GM12865 (cell line): ENCODE results near the gene RB1.
A peak's percentile ranks its signal among the peaks of the same experiment; 100 is the strongest.

Source experiments
- DNase-seq: peaks from one replicate; pipeline ENCODE4 v3.0.0; 2010; ENCODE audit warnings: low read depth
- H3K4me3 ChIP-seq: 2 replicates; pipeline ENCODE4 v1.5.1; 2011; ENCODE audit warnings: mild to moderate bottlenecking, low read depth, low read length, control low read depth
- CTCF ChIP-seq: IDR thresholded peaks from 2 replicates; pipeline ENCODE4 v1.5.1; 2011; ENCODE audit warnings: low read length, control low read depth, low read depth, inconsistent platforms; ENCODE audit not compliant: insufficient read depth; ENCODE audit errors: missing control alignments

The RB1 gene

GRCh38 chr13:48494874-48495273 is 191.3 kb downstream of the RB1 start:
- DNase-seq: no peak
- no peak for TF ChIP-seq CTCF
- H3K4me3 ChIP-seq: no peak overlapping the region

GRCh38 chr13:48496271-48497161 is 193.0 kb downstream of the RB1 start:
- DNase-seq: no peak

GRCh38 chr13:48497669-48498068 is 194.1 kb downstream of the RB1 start:
- no peak for DNase-seq
- no peak overlapping the region for H3K4me3 ChIP-seq
- no peak for TF ChIP-seq CTCF

More at GRCh38 chr13:48496271-48497161, 193.0 kb downstream of the RB1 start:
- no peak for TF ChIP-seq CTCF
- no peak overlapping the region for H3K4me3 ChIP-seq

- no peak for TF ChIP-seq CTCF
- peak; percentile 55 for DNase-seq
Observed at GRCh38 chr13:48500652-48501197, 197.2 kb downstream of the RB1 start.

GRCh38 chr13:48501705-48502104 is 198.2 kb downstream of the RB1 start:
- no peak overlapping the region for H3K4me3 ChIP-seq
- TF ChIP-seq CTCF: no peak
- DNase-seq: peak; percentile 65

More at GRCh38 chr13:48500652-48501197, 197.2 kb downstream of the RB1 start:
- H3K4me3 ChIP-seq: no peak overlapping the region

GRCh38 chr13:48502601-48503319 is 199.2 kb downstream of the RB1 start:
- H3K4me3 ChIP-seq: no peak overlapping the region
- TF ChIP-seq CTCF: no peak
- no peak for DNase-seq
